SH-SY5Y (cell line): ENCODE measurements around the gene CUL4A.

Source experiments
- GATA2 ChIP-seq: IDR thresholded peaks from 2 replicates; pipeline ENCODE4 v1.6.1; 2011; ENCODE audit warnings: mild to moderate bottlenecking, low read depth, low read length
- GATA3 ChIP-seq: IDR thresholded peaks from 2 replicates; pipeline ENCODE4 v1.6.1; 2011; ENCODE audit warnings: low read depth, mild to moderate bottlenecking, low read length, moderate library complexity

- TF ChIP-seq GATA2 = no peak
- TF ChIP-seq GATA3 = no peak
Observed at GRCh38 chr13:113283904-113284303, 74.5 kb downstream of the CUL4A start.
